HG03558 (cell line): ENCODE results near the gene CBX4.

Source experiments
- ATAC-seq: cut with Tn5 transposase; IDR thresholded peaks from one replicate; pipeline ENCODE4 v1.9.1; 2021; ENCODE audit warnings: moderate number of reproducible peaks; ENCODE audit not compliant: unreplicated experiment; ENCODE audit errors: extremely low read depth

Gene CBX4

DNA sequence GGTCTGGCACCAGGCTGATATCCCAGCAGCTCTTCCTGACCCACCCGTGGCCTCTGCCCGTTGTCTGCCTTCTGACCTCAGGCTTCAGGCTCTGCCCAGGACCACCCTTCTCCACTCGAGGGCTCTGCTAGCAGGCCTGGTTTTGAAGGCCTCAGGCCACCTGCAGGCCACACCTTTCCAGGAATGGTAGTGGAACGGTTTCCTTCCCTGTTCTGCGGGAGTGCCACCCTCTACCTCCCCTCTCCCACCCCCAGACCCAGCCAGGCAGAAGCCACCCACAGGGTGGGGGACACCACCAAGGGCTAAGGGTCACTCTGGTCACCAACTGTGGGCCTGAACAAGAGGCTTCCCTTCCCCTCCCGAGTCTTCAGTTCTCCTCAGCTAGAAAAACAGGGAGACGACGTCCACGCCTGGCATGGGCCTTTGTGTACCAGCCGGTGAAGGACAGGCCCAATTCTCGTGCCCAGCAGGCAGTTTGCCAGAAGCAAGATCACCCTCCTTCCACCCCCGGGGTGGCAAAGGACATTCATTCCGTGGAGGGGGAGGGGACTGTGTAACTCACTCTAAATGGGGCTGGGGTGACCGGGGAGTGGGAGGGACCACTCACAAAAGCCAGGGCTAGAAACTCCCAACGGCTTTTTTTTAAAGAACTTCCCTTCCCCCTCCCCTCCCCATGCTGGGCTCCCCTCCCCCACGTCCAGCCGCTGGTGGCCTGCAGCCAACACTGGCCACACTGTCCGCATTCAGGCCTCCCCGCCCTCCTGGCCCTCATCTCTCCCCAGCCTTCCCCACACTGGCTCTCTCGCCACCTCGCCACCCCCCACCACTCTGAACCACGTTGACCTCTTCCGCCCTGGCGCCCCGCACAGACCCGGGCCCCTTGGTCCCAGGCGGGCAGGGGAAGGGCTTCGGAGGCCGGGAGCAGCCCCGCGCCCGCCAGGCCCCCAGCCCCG, 7.7 kb downstream of the CBX4 start:
- ATAC-seq, result no peak

DNA sequence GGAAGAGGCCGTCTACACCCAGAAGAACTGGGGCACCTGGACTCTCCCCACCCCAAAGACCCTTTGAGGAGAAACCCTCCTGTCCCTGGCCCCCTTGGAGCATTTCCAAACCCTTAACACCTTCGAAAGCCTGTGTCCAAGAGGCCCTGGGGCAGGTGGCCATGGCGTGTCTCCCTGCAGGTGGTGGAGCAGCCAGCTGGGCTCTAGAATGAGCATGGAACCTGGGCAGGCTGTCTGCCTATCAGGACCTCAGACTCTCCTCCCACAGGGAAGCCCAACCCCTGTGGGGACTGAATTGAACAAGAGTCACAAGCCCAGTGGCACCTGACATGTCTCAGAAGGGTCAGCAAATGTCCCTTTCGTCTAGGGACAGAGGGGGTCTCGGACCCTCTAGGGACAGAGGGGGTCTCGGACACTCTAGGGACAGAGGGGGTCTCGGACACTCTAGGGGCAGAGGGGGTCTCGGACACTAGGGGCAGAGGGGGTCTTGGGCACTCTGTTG, 8.4 kb downstream of the CBX4 start:
- no peak for ATAC-seq

DNA sequence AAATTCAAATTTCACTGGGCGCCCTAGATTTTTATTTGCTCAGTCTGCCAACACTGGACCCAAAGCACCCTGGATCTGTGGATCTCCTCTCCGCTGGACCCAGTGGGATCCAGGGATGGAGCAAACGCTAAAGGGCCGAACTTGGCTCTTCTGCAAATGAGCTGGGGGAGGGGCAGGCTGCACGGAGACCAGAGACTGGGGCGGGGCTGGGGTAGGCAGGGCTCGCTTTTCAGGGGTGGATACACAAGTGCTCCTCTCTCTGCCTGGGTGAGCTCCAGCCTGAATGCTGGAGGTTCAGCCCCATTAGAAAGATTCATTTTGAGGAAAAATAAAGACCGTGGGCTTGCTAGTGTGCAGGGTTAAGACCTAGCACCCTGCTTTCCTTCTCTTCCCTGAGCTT, 8.9 kb downstream of the CBX4 start:
- ATAC-seq, result no peak

GRCh38 chr17:79829457-79829856, 9.8 kb downstream of the CBX4 start:
- ATAC-seq, result no peak

DNA sequence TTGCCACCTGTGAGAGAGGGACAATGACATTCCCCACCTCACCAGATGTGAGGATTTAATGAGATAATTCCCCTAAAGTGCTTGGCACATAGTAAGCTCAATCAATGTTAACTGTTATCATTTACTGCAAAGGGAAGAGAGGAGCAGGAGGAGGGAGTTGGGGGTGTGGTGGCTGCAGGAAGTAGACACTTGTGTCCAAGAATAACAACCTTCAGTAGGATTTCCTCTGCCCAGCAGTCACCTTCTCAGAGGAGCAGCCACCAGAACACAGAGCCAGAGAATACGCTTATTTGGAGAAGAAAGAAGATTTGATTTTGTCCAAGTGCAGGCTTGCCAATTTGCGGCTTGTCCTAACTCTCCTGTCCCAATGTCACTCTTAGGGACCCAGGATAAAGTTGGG, 10.2 kb downstream of the CBX4 start:
- no peak for ATAC-seq

GRCh38 chr17:79826841-79827578, 12.2 kb downstream of the CBX4 start:
- no peak for ATAC-seq

DNA sequence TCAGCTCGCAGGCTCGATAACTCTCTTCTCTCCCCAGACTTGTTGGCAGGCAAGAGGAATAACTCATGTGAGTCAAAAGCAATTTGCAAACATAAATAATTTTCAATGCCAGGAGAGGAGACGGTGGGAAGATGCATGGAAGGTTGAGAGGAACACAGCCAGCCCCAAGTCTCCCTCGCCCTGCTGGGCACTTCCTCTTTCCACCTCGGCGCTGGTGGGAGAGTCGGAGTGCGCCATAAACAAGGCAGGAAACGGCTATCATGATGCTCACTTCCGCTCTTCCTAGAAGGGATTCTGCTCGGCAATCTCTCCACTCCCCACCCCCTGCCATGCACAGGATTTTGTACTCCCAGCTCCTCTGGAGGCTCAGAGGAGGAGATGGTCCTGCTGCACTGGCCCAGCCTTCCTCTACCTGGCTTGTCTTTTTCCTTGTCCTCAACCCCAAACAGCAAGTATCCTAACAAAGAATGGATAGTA, 13.0 kb downstream of the CBX4 start:
- no peak for ATAC-seq

GRCh38 chr17:79825580-79825921, 13.7 kb downstream of the CBX4 start:
- no peak for ATAC-seq

- ATAC-seq, result no peak
These were observed 14.2 kb downstream of the CBX4 start for GRCh38 chr17:79824893-79825579.

- no peak for ATAC-seq
These were observed 15.0 kb downstream of the CBX4 start for GRCh38 chr17:79824234-79824633.

DNA sequence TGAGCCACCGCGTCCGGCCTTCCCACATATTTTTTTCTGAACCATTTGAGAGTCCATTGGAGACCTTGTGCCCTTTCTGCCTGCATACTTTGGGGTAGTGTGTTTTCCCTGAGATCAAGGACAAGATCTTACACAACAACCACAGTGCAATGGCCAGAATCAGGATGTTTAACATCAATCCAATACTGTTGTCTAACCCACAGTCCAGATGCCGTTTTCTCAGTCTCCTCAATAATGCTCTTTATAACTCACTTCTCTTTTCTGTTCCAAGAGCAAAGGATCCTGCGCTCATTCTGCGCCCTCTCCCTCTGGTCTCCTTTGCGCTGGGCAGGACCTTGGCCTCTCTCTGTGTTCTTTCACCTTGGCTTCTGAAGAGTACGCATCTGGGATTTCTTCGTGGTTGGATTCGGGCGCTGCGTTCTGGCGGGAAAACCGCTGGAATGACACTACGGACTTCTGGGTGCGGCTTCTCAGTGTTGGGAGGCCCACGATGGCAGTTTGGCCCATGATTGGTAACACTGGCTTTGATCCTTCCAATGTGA, 16.6 kb downstream of the CBX4 start:
- no peak for ATAC-seq

- ATAC-seq, result no peak
These were observed 17.7 kb downstream of the CBX4 start for GRCh38 chr17:79821331-79822095.

GRCh38 chr17:79820959-79821330, 18.3 kb downstream of the CBX4 start:
- no peak for ATAC-seq

DNA sequence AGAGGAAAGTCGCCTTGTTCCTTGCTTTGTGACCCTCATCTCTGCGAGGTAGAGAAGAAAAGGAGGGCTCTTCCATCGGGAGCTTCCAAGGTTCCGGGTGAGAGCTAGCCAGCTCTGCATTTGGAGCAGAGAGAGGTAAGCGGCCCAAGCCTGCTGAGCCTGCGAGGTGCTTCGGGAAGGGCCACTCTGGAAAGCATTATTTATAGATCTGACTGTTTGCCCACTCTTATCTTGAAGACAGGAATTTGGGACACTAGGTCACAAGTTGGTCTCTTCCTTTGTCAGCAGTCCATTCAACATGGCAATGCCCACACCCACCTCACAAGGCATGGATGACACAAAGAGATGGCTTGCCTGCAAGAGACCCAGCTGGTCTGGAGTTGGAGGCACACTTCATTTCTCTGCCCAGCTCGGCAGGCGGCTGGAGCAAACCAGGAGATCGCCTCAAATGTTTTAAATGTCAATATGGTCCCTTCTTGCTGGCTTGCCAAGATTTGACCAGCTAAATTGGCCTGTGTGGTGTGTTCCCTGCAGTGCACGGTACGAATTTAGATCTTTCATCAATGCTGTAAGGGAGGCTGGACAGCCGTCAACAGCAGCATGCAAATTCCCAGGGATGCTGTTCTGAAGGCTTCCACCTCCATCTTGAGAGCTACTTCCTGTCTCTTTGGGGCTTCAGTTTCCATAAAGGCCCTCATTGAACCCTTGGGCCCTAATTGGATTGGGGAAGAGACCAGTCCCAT, 19.5 kb downstream of the CBX4 start:
- no peak for ATAC-seq

GRCh38 chr17:79819085-79819484, 20.2 kb downstream of the CBX4 start:
- no peak for ATAC-seq

DNA sequence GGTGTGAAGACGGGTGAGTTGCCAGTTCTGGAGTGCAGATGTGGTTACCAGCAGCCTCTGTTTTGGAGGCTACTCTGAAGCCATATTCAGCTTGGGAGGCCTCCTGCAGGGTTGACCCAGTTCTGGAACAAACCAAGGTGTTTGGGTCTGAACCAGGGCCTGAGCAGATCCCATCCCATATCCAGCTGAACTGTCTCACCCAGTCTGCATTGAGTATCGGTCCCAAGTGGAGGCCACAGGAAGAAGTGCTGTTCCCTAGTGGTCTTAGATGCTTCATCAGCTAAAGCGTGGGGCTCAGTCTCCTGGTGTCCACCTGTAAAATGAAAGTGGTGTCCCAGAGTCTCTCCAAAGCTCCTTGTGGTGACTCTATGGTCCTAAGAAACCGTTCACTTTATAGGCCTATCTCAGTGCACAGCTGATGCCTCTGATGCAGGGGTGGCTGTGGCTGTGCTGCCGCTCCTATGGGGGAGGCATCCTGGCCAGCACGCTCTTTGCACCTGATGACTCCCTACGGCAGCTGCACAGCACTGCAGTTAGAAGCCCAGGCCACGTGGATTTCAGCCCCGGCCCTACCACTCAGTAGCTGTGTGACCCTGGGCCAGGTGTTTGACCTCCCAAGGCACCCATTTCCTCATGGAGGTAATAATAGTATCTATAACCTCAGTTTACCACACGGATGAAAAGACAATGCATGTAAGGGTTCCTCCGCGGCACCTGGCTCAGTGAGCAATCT, 21.0 kb downstream of the CBX4 start:
- no peak for ATAC-seq

GRCh38 chr17:79815836-79816461, 23.3 kb downstream of the CBX4 start:
- ATAC-seq, result no peak
